HG03064 (cell line): ENCODE data around the gene ARFRP1.

ENCODE experiments used
- ATAC-seq: cut with Tn5 transposase; IDR thresholded peaks from one replicate; pipeline ENCODE4 v1.9.1; 2021; ENCODE audit warnings: low read depth; ENCODE audit not compliant: unreplicated experiment

Gene ARFRP1, protein sequence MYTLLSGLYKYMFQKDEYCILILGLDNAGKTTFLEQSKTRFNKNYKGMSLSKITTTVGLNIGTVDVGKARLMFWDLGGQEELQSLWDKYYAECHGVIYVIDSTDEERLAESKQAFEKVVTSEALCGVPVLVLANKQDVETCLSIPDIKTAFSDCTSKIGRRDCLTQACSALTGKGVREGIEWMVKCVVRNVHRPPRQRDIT

DNA sequence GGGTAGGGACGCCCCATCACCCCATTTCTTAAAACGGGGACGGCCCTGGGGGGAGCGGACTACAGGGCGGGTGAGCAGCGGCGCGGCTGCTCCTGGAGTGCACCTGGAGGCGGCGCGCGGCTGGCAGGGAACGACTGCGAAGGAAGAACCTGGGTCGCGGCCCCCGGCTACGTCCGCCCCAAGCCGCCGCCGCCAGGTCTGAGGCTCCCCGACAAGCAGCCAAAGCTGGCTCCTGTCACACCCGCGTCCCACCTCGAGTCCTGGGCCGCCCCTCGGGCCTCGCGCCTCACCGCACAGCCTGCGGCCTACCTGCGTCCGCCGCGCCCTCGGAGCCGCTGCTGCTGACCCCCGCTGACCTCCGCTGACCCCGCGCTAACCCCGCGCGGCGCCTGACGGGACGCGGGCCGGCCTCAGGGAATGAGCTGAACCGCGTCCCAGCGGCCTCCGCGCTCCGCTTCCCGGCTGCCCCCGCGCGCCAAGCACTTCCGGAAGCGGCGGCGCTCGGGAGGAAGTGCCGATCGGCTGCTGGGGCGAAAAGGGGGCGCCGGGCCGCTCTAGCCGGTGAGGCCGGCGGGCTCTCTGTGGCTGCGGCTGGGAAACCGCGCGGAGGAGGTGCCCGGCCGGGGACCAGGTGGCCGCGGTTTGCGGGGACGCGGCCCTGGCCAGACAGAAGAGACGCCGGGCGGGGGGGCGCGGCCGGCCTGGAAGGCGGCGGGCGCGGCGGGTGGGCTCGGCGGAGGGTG, at the start of gene ARFRP1, which contains the start of gene ZGPAT:
Gene ARFRP1, minus strand, starts transcription at position 419 of the 743 bp plus-strand sequence. CDS start 885 bp downstream, outside the sequence.
Gene ZGPAT, plus strand, starts transcription at position 482 of the 743 bp plus-strand sequence. CDS start 542 bp downstream, outside the sequence.
- peak; percentile 62 for ATAC-seq

DNA sequence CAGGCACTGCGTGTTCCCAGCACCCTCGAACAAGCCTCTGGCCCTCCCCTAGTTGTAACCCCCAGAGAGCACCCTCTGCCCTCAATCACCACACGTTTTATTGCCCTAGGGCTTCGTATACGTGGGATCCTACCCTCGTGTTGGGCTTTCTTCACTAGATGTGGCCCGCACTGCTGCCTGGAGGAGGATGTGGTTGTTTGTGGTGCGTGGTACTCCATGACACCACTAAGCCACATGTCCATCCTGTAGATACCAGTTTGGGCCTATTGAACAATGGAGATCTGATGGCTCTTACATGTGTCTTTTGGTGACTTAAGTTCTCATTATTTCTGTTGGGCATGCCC, 48.8 kb upstream of the ARFRP1 start:
- no peak for ATAC-seq

DNA sequence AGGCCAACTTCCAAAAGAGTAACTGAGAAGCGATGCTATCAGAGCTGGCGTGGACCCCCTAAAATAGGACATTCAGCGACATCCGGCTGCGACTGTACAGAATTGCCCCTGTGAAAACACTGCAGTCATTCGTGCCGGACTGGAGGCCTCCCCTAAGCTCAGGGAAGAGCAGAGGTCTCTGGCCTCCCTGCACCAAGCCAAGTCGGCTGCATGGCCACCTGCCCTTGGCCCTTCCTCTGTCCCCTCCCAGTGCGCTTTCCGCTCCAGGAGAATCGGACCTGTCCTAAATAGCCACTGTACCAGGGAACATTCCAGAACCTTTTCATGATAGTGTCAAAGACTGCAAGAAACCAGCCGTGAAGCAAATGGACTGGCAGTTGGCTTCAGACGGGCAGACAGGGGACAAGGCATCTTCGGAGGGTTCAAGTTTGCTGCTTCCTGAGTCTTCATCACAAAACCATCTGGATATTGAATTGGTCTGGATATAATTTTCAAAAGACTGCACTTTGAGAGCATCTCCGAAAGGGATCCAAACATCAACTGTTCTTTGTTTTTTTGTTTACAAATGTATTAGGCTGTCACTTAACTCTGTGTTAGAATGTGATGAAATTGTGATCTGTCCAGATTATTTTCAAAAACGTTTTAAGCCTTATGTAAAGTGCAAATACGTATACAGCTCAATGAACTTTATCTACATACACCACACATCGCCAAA, 48.3 kb upstream of the ARFRP1 start:
- no peak for ATAC-seq

DNA sequence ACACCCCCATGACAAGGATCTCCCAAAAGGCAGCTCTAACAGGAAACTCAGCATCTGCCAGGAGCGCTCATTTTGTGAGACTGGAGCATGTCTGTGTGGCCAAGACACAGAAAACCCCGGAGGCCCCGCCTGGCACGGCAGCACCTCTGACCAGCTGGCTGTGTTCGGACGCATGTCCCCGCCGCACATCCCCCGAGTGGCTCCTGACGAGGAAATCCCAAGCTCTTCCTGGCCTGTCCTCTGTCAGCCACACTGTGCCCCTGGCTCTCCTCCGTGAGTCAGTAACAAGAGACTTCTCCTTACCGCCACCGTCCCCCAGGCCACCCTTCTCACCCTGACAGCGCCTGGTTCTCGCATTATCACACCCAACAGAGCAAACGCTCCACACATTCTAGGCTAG, 46.2 kb upstream of the ARFRP1 start:
- no peak for ATAC-seq

DNA sequence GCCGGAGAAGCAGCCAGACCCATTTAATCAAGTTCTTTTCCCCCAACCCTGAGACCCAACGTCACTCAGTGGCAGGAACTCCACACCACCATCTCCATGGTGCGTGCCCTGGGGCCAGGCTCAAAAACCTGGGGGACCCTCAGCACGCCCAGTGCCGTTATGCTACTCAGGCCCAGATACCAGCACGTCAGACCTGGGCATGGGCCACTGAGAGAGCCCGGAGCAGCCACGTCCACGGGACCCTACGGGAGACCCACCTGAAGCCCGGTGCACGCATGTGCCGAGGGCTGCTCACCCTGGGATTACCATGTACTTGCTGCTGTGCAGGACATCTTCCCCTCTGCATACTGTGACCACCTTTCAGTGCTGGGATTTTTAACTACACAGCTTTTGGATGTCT, 45.6 kb upstream of the ARFRP1 start:
- no peak for ATAC-seq

DNA sequence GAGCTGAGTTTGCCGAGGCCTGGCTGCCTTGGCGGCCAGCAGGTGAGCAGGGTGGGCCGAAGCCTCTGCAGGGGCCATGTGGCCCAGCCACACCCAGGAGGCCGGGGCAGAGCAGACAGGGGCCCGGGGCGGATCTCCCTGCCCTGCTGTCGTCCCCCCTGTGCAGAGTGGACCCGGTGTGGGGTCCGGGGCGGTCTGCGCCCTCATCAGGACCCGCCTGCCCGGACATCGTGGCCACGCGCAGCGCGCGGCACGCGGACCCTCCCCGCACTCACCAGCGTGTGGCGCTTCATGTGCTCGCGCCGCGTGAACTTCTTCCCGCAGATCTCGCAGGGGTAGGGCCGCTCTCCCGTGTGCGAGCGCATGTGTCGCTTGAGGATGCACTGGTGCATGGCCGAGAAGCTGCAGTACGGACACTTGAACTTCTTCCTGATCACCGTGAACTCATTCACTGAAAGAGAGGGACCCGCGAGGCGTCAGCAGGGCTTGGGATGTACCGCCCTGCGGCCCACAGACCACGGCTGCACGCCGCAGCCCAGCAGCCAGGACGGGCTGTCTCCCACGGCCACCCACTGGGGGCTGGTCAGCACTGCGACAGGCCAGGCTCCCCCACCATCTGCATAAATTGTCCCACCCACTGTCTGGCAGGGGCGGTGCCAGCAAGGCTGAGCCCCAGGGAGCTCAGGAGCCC, 44.8 kb upstream of the ARFRP1 start:
- ATAC-seq: no peak

DNA sequence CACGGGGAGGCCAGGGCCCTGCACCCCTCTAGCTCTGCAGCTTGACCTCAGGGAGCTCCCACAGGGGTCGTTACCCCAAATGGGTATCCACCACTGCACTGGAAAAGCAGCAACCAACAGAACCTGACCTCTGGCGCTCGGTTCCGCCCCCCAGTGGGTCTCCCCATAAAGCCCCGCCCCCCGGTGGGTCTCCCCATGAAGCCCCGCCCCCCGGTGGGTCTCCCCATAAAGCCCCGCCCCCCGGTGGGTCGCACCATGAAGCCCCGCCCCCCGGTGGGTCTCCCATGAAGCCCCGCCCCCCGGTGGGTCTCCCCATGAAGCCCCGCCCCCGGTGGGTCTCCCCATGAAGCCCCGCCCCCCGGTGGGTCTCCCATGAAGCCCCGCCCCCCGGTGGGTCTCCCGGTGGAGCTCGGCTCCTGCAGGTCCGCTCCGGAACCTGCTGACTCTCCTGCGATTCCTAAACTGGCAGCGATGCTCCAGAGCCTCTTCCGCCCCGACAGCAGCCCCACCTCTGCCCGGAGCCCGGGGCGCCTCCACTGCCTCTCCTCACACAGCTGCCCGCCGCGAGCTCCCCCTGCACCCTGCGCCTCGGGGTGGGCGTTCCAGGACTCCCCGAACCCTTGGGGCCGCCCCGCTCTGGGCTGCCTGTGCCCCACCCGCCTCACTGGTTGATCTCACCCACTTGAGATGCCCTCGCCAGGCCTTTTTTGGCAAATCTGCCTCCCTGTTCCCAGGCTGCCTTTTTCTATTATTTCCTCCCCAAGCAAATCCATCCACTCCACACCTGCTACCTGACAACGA, 43.9 kb upstream of the ARFRP1 start:
- ATAC-seq: no peak

DNA sequence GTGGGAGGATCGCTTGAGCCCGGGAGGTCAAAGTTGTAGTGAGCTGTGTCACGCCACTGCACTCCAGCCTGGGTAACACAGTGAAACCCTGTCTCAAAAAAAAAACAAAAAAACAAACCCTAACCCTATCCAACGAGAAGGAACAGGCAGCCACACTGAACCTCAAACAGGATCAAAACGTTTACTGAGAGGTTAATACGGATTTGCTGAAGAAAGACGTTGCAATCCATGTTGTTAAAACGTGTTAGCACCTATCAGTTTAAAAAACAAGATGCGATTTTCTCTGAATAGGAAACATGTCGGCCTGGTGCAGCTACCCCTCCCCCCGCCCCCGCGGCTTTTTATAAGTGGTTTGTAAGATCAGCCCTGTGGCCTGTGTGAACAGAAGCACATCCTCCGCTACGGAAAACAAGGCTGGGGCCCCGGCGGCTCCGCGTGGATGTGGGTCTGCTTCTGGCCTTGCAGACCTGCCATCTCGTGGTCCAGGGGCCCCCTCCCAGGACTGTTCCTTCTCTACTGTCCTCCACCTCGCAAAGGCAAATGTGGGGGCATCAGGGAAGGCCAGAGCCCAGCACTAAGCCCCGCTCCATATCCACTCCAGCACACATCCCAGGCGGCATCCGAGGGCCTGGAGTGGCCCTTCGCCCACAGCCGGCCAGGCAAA, 43.2 kb upstream of the ARFRP1 start:
- ATAC-seq: no peak

DNA sequence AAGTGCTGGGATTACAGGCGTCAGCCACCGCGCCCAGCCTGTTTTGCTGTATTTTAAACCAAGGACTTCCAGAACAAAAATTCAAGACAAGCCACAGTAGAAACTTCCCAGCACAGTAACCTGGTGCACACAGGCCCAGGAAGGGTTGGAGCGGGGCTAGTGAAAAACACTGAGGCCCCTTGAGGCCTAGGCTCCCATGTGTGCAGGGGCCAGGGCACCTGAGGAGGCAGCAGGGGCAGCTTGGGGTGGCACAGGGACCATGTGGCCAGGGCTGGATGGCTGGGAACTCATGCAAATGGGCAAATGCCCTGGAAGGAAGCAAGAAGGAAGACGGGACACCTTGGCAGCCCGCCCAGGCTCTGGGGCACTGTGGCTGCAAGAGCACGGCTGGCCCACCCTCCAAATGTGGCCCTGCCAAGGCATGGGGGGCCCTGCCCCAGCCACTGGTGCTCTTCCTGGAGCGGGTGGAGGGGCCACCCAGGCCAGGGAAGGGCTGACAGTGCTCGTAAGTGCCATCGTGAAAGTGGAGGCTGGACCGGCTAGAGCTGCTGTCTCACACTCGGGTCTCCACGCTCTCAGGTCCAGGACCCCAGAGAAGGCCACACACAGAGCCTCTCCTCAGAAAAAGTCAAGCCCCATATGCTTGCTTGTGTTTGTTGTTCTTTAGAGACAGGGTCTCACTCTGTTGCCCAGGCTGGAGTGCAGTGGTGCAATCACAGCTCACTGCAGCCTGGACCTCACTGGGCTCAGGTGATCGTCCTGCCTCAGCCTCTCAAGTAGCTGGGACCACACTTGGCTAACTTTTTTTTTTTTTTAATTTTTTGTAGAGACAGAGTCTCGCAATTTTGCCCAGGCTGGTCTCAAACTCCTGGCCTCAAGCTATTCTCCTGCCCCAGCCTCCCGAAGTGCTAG, 42.1 kb upstream of the ARFRP1 start:
- no peak for ATAC-seq

DNA sequence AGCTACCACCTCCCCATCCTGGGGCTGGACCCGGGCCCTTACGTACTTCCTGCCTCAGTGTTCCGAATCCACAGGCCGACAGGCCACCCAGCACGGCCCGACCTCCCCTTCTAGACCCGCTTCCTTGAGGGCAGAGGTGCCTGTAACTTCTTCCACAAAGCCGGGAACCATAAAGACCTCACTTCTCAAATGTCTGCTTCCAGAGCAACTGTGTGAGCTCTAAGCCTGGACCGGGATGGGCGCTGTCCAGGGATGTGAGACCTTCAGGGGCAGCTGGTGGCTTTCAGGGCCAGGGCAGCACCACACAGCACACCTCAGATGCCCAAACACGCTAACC, 41.1 kb upstream of the ARFRP1 start:
- no peak for ATAC-seq

DNA sequence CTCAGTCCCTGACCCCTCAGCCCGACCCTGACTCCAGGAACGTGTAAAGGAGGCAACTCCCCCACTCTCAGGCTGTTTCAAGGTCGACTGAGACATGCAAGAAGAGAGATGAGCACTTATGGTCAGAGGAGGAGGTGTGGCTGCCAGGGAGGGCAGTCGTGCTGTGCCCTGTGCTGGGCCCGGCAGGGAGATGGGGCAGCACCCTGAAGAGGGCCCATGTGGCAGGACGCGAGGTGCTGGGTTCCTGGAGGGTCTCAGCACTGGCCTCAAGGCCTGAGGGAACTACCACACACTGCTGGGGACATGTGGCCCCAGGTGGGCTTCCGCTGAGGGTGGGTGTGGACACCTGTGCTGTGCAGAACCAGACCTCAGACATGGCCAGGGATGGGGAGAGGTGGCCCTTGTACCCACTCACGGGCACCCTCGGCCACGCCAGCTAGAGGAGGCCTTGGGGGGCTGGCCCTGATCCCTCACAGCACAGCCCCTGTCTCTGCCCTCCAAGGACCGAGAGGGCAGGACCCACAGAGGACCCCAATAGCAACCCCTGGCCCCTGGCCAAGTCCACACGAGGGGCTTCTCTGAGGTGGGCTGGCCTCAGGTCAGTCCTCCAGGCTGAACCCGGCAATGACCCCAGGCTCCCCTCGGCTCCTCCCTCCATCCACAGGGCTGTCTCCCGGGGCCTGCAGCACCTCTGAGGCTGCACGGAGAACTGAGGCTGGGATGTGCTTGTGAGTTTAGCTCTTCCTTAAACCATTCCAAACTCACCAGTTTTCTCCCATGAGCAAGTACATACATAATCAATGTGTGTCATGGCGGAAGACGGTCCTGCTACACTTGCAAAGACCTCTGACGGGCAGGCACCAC, 40.5 kb upstream of the ARFRP1 start:
- no peak for ATAC-seq

DNA sequence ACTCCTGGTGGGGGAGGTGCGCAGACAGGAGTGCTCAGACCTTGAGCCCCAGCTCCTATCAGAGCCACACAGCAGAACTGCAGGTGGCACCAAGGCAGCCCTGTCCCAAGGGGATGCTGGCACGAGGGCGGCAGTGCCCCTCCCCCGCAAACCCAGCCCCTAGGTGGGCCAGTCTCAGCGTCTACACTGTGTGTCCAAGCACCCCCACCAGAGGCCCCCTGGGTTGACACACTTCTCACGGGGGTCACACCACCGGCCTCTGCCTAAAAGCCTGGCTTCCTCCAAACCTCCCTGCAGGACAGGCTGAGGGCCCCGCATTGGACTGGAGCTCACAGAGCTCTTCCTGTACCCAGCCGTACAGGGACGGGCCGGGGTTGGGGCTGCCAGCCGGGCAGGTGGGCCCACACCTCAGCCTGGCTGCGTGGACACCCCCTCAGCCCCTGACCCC, 39.9 kb upstream of the ARFRP1 start:
- no peak for ATAC-seq

DNA sequence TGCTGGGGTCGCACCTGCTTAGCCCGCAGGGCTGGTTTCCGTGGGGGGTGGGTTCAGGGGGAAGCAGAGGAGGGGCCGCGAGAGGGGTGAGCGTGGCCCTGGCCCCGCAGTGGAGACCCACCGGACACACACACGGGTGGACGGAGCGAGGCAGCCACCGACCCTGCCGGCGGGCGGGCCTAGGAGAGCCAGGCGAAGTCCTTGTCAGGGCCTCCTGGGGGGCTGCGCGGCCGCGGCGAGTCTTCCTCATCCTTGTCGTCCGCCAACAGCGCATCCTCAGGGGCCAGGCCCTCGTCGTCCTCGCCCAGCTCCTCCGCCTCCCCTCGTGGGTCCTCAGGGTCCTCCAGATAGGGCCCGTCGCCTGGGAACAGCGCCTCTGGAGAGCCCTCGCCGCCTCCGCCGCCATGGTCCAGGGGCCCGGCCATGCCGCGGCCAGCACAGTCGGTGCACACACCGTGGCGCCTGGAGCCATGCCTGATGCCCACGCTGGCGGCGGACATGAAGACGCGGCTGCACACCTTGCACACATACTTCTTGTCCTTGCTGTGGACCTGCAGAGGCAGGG, 39.1 kb upstream of the ARFRP1 start:
- ATAC-seq: no peak

DNA sequence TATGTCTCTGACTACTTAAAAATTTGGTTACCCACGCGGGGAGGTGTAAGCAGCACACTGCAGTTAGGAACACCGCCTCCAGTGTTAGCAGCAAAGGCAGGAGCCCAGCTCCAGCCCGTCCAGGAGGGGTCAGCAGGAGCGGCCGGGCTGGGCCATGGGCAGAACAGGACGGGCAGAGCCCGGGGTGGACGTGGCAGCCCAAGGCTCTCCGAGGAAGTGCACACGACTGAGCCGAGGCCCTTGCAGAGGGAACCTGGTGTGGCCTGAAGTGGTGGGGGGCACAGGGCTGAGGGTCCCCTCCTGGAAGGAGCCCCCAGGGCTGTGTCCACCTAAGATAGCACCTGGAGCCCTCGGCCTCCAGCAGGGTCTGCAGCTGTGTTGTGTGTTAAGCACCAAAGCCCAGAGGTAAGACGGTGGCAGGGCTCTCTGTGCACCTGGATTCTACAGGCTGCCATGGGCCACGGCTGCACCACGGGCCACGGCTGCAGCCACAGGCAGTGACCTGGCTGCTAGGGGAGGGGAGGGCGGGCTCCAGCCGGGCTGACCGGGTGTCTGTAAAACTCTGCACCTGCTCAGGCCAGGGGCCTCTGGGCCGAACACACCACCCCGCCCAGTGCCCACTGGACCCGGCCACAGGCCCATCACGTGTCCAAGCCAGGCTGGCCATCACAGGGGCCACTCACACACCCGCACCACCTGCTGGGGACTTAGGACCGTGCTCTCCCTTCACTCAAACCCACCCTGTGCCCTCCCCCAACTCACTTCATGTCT, 38.4 kb upstream of the ARFRP1 start:
- ATAC-seq: no peak

DNA sequence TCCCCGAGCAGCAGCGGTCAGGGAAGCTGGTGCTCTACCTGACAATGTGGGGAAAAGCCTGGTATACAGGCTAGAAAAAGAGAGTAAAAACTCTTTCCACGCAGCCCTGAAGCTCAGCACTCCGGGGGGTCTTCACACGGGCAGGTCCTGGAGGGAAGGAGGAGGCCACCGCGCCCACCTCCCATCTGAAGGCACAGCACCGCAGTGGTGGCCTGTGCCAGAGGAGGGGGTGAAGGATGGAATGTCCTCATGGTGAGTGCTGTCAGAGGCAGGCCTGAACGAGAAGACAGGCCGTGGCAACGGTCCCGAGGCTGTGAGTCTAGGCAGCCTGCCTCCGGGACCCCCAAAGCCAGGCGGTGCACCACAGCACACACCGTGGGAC, 37.6 kb upstream of the ARFRP1 start:
- no peak for ATAC-seq

DNA sequence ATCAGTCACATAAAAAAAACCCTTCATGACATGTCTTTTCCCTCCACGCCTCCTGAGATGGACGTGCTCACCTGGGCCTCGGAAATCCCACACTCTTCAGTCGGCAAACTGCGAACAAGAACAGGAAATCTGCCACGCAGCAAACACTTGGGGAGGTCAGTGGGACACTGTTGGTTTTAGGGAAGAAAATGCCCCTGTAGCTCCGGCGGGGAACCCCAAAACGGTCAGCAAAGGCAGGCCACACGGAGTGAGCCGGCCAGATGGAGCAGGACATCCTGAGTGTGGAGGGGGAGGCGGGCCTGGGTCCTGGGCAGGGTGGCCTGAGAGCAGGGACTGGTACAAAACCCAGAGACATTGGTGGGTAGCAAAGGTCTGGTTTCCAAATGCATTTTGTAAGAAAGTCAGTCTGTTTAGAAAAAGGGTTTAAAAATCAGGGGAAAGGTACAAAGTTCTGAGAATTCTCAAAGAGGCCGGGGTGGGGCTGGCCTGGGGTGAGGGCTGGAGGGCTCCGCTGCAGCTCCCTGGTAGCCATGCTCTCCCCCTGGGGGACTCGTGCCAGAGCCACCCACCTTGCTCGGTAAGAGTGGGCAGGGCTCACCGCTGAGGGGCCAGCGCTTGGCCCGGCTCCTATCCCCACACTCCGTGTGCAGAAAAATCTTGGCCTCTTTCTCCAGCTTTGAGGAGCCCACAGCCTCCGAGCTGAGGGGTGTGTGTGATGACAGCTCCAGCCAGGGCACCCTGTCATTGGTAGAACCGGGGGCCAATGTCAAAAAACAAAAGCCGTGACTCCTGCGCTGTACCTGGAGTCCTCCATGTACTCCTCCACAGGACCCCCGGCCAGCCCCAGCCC, 37.0 kb upstream of the ARFRP1 start:
- no peak for ATAC-seq
